HTERT RPE-1 (cell line): Measurements from ENCODE around the gene UBE2Q1.

Experiments
- in situ Hi-C: fragments of 300-500 bp; cut with MboI; formaldehyde crosslinking; loops from 4 replicates; pipeline ENCODE4 v1.14.3; 2020; ENCODE audit warnings: low sequenced_read_pairs

Gene UBE2Q1

DNA sequence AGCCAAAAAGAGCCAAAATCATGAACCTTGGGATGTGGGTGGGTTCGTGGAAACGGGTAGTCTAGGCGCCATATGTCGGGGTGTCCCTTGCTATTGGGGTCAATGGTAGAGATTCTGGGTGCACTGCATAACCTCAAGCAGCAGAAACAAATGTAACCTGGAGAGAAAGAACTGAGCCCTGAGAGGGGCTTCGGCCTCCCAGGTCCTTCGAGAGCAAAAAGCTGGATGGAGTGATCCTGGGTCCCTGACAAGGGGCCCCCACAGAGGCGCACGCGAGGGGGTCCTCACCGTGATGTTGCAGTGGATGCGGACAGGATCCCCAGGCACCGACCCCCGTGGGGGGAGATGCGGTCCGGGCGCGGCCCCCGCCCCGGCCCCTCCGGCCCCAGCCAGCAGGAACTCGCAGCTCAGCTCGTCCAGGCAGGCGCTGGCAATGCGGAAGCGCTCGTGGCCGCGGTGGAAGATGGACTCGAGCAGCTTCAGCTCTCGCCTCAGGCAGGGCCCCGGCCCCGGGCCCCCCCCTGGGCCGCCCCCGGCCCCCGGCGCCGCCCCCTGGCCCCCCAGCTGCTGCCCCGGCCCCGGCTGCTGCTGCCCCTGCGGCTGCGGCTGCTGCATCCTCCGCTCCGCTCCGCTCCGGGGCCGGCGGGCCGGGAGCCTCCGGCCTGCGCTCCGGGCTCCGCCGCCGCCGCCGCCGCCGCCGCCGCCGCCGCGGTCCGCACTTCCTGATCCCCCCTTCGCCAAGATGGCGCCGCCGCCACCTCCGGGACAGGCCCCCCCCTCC is at the start of gene UBE2Q1:
UBE2Q1 (minus strand) TSS at position 724 of the 781 bp plus-strand sequence; CDS start at position 615, 109 bp downstream.
- in situ Hi-C loops: no loop called here

- in situ Hi-C loops: no loop called here
These were observed 49.3 kb upstream of the UBE2Q1 start, which contains the start of gene ADAR for GRCh38 chr1:154607609-154608396. TSS of gene ADAR (minus strand) at chr1:154608186. CDS start at chr1:154608006, 180 bp downstream.

DNA sequence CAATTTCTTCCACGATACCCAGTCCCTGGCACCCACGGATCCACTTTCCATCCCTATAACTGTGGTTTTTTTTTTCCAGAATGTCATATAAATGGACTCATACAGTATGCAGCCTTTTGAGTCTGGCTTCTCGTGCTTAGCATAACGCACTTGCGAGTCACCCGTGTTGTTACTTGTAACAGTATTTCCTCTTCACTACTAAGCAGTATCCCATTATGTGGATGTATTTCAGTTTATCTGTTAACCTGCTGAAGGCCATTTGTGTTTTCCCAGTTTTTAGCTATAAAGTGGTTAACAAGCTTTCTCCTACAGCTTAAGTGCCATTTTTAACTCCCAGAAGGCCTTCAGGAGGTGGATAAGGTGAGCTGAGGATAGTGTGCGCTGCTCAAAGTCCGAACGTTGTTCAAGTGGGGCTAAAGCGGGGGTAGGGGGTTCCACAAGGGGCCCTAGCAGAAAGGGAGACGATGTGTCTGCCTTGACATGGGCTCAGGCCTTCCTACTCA is 48.7 kb upstream of the UBE2Q1 start:
- in situ Hi-C loops: no loop called here

DNA sequence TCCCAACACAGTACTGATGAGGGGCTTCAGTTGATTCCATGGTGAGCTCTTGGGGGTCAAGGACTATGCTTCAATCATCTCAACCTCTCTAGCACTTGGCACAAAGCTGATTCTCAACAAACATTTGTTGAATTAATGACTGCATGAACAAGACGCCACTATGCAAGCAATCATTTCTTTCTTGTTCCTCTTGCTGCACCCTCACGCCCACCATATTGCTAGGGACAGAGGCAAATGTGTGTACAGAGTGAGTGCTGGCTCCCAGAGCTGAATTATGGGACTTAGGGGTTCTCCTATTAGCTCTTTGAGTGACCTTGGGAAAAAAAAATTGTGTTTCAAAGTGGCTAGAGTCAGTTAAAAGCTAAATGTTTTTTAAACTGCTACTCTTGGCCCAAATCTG is 47.1 kb upstream of the UBE2Q1 start:
- in situ Hi-C loops: no loop called here

- in situ Hi-C loops: no loop called here
These were observed 44.9 kb upstream of the UBE2Q1 start for GRCh38 chr1:154603317-154603716.

DNA sequence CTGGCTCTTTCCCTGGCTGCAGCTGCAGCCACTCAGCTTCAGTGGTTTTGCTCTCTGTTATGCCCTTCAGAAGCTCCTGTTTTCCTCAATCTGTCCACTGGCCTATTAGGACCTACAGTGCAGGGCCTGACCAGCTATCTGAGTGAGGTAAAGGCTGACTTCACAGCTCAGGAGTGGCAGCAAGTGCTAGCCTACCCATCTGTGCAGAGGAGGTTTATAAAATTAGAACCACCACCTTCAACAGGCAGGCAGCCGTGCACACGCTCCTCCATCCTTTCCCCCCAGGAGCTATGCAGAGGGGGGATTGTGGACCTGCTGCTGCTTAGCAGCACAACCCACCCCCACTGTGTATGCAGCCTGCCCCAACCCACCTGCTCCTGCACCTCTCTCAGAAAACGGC is 41.2 kb upstream of the UBE2Q1 start:
- in situ Hi-C loops: no loop called here

DNA sequence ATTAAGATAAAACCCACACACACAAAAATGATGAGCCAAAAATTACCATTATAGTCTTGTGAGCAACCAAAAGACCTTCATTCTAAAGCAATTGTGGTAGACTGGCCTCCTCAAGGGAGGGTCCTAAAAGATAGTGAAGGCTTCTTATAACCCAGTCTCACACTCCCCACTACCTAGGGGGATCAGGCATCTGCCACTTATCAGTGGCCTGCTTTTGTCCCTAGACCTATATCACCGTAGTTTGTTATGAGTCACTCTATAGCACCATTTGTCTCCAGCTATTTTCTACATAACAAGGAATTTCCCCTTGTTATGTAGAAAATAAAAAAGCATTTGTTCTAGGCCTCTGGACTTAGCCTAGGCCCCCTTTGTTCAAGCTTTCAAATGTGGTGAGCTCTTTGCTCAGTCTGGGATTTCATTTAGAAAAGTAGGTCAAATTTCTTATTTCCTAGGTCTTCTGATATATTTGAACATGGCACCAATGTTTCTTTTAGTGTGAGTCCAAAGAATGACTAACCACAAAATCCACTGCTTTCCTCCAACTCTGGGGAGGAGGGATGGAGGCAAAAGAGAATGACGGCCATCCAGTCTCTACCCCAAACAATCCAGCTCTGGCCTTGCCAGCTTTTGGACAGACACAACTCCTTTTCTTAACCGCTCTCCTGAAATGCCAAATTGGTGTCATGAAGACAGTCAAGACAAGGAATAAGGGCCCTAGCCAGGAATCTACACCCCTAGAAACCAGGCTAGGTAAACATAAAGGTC is 40.6 kb upstream of the UBE2Q1 start:
- in situ Hi-C loops: no loop called here

DNA sequence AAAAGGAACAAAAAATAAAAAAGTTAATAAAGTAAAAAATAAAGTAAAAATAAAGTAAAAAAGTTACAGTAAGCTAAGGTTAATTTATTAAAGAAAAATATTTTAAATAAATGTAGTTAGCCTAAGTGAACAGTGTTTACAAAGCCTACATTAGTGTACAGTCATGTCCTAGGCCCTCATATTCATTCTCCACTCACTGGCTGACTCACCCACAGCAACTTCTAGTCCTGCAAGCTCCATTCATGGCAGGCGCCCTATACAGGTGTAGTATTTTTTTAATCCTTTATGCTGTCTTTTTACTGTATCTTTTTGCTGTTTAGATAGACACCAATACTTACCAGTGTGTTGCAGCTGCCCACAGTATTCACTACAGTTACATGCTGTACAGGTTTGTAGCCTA is 37.2 kb upstream of the UBE2Q1 start:
- in situ Hi-C loops: no loop called here

GRCh38 chr1:154594811-154595210 is 36.3 kb upstream of the UBE2Q1 start:
- in situ Hi-C loops: no loop called here

DNA sequence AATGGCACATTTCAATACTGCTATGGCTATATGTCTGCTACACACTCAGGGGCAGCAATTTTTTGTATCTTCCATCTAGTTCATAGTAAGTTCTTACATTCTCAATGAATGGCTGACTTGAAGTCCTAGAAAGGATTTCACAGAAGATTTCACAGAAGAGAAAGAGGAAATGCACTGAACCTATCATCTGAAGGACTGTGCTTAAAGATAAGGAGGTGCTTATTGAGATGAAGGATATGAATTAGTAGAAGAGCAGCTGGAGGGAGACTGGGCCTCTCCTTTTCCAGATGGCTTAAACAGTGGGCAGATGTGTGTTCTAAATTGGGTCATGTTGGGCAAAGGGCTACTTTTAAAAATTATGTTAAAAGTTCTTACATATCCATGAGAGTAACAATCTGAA is 34.9 kb upstream of the UBE2Q1 start:
- in situ Hi-C loops: no loop called here

- in situ Hi-C loops: no loop called here
These were observed 32.7 kb upstream of the UBE2Q1 start for GRCh38 chr1:154591206-154591605.

DNA sequence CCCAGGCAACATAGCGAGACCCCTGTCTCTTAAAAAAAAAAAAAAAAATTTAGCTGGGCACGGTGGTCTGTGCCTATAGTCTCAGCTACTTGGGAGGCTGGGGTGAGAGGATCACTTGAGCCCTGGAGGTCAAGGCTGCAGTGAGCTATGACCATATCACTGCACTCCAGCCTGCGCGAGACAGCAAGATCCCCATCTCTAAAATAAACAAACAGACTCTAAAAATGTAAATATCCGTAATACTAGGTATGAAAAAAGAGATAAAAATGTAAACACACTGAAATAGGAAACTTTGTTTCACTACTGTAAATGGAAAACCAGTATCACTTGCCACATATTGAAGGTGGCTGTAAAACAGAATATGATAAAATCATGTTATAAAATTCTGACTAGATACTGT is 32.3 kb upstream of the UBE2Q1 start:
- in situ Hi-C loops: no loop called here

DNA sequence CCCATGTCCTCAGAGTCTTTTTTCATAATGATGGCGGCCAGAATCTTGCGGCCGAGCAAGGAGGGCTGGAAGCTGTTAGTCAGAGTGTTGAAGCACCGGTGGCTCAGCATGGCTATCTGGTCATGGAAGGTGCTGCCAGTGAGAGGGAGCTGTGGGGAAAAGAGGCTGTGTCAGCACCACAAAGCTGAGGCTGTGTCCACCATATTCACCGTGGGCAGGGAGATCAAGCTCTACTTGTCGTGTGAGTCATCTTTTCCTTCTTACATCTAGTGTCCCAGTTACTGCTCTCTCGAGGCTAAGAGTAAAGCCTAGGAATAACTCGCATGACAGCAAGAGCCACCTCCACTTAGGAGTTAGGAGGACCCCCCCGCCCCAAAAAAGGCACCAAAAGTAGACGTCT is 31.3 kb upstream of the UBE2Q1 start:
- in situ Hi-C loops: no loop called here

GRCh38 chr1:154586641-154587040 is 28.2 kb upstream of the UBE2Q1 start:
- in situ Hi-C loops: no loop called here

DNA sequence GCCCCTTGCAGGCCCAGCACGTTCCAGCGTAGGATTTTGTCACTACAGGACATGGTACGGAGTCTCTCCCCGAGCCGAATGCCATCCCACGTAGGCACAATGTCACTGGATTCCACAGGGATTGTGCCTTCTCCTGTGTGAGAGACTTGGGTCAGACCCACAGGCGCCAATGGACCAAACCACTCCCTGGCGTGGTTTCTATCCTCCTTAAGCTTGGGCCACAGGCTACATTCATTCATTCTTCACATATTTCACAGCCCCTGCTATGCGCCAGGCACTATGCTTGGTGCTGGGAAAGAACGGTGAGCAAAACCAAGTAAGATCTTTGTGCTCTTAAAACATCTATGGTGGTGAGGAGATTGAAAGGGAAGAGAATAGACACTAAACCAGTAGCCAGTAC is 27.8 kb upstream of the UBE2Q1 start:
- in situ Hi-C loops: no loop called here

GRCh38 chr1:154584267-154584994 is 26.0 kb upstream of the UBE2Q1 start:
- in situ Hi-C loops: no loop called here

DNA sequence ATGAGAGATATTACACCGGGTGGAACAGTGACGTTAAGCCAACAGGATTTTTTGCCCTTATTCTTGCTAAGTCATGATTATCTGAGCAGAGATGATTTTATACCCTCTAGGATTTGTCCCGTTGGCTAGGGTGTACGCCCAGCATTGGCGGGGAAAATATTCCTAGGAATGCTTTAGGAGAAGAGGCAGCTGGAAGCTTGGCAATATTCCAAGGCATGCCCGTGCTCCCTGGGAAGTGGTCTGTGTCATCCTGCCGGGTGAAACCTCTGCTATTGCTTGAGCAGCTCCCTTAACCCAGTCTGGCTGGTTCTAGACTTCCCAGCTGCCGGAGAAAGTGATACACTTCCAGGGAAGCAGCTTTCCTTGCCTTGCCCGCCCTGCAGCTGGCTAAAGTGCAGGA is 25.3 kb upstream of the UBE2Q1 start:
- in situ Hi-C loops: no loop called here

DNA sequence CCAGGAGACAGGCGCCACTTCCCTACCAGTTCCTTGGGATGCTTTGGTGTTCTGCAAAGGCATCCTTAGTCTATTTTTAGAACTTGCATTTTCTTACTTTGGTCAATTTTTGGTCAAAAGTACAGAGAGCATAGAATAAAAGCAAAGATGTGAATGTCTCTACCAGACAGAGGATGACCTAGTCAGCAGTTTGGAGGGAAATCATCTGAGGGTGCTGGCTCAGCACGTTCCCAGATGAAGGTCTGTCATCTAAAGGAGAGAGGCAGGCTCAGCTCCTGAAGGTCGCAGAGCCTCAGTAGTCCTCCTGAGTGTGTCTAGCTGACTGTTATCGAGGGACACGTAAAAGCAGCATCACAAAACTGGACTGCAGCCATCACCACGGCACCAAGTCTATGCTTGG is 24.4 kb upstream of the UBE2Q1 start:
- in situ Hi-C loops: no loop called here

GRCh38 chr1:154581766-154582165 is 23.3 kb upstream of the UBE2Q1 start:
- in situ Hi-C loops: no loop called here

DNA sequence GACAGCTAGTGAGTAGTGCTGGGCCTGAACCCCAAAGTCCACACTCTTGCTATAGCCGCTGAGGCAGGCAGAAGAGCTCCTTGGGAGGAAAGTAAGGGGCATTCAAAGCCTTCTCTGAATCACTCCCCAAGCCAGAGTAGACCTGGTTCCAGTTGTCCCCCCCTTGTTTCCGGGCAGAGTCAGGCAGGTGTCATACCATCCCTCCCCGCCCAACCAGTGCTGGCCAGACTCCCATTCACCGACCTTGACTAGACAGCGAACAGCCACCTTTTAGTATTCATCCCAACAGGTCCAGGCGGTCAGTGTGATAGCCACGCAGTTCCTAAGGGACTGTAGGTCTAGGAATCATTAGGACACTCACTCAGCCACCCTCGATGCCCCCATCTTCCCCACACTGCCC is 20.9 kb upstream of the UBE2Q1 start:
- in situ Hi-C loops: no loop called here

DNA sequence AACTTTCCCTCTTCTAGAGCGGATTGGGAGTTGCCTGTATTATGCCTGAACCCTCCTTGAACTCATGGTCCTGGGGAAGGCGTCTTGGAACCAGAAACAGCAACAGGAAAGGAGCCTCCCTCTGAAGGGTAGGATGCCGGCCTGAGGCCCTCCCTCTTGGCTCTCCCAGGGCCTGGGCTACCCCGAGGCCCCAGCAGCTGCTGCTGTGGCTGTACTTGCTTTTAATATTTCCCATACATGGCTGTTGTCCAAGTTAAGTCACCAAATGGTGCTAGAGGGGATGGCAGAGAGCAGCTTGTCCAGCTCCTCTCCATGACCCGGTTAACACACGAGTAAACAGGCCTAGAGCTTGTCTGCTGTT is 19.6 kb upstream of the UBE2Q1 start:
- in situ Hi-C loops: no loop called here
